HG03565 (cell line): ENCODE data around the gene HOXA13.

Experiments used
- ATAC-seq: cut with Tn5 transposase; IDR thresholded peaks from one replicate; pipeline ENCODE4 v1.9.1; 2021; ENCODE audit warnings: mild to moderate bottlenecking, moderate library complexity; ENCODE audit not compliant: unreplicated experiment

Gene HOXA13

GRCh38 chr7:27208998-27209397 lies 9.1 kb upstream of the HOXA13 start:
- no peak for ATAC-seq

- ATAC-seq, result no peak
Observed at GRCh38 chr7:27207348-27207985, 7.6 kb upstream of the HOXA13 start.

GRCh38 chr7:27205325-27206280 lies 5.7 kb upstream of the HOXA13 start:
- ATAC-seq, result no peak

- ATAC-seq, result no peak
Observed at GRCh38 chr7:27204851-27205322, 5.0 kb upstream of the HOXA13 start.

GRCh38 chr7:27203964-27204594 lies 4.2 kb upstream of the HOXA13 start:
- ATAC-seq, result no peak

- ATAC-seq, result no peak
Observed at GRCh38 chr7:27203365-27203953, 3.6 kb upstream of the HOXA13 start.

- no peak for ATAC-seq
Observed at GRCh38 chr7:27202862-27203134, 2.9 kb upstream of the HOXA13 start.

- ATAC-seq, result no peak
Observed at GRCh38 chr7:27202018-27202861, 2.3 kb upstream of the HOXA13 start.

- ATAC-seq, result no peak
Observed at GRCh38 chr7:27201580-27202017, 1.7 kb upstream of the HOXA13 start.

- ATAC-seq, result no peak
Observed at GRCh38 chr7:27200761-27201579, 1.1 kb upstream of the HOXA13 start.

- no peak for ATAC-seq
Observed at GRCh38 chr7:27198871-27199801, 755 bp downstream of the HOXA13 start.

GRCh38 chr7:27198138-27198841 lies 1.6 kb downstream of the HOXA13 start:
- no peak for ATAC-seq

- no peak for ATAC-seq
Observed at GRCh38 chr7:27197137-27198042, 2.5 kb downstream of the HOXA13 start.

- ATAC-seq, result no peak
Observed at GRCh38 chr7:27196287-27196767, 3.6 kb downstream of the HOXA13 start.

- ATAC-seq, result no peak
Observed at GRCh38 chr7:27194686-27195379, 5.1 kb downstream of the HOXA13 start.

- ATAC-seq, result no peak
Observed at GRCh38 chr7:27194002-27194352, 5.9 kb downstream of the HOXA13 start.
